ENCODE measurements around the gene ADM.
"Not testable (repeated sequence)": the region's sequence is repeated elsewhere in the genome, so short reads cannot be mapped to it uniquely, and the experiment has no call there.

The ADM gene, protein sequence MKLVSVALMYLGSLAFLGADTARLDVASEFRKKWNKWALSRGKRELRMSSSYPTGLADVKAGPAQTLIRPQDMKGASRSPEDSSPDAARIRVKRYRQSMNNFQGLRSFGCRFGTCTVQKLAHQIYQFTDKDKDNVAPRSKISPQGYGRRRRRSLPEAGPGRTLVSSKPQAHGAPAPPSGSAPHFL
- 1.2 to 1.9 reads per million in 2 donors for total RNA-seq

DNA sequence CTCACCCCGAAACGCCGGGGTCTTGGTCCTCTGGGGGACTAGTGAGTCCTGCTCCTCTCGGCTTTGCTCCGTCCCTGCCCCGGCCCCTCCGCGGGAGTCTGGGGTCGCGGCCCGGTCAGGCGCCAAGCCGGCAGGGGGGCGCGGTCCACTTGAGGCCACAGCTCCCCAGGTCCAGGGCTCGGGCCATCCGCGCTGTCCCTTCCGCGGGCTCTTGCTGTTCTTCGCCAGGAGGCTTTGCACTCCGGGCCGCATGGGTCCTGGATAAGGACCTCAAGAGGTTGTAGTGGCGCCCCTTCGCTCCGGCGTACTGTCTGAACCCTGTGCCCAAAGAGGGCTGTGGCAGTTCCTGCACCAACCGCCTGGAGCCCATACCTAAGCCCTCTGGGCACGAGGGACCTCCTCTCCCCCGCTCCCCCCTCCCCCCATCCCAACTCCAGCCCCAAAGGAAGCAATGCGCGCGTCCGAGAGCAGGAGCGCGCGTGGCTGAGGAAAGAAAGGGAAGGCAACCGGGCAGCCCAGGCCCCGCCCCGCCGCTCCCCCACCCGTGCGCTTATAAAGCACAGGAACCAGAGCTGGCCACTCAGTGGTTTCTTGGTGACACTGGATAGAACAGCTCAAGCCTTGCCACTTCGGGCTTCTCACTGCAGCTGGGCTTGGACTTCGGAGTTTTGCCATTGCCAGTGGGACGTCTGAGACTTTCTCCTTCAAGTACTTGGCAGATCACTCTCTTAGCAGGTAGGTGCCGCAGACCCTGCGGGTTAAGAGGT lies at the start of gene ADM:
ADM (plus strand) TSS at position 579 of the 767 bp plus-strand sequence. CDS start 628 bp downstream, outside the sequence.
- peak in 2 of 5 experiments; percentile 29 to 41 for DNase-seq

DNA sequence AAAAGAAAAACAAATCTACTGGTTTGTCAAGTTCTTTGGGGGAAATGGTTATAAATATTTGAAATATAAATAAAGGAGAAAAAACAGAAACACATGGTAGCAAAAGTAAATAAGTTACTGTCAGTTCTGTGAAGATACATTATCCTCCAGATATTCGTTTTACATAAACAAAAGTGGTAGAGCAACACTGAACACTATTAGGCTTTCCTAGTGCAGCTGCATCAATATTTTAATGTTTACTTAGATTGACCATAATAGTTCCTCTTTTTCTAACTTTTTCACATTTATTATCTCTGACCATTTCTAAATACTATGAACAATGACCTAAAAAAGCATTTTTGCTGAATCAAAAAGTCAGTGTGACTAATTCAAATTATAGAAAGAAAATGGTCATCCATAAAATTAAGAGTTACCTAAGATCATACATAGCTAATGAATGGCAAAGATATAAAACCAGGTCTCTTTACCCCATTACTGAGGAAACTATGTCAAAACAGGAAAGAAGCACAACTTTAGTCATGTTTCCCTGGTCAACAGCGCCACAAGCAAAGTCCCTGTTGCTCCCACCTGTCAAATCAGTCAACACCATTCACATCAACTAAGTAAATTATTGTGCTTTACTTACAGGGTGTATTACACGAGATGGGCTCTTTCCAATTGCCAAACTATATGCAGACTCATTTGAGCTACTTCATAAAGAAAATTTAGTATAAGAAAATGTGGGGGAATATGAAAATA lies 49.3 kb upstream of the ADM start:
- DNase-seq: no peak

DNA sequence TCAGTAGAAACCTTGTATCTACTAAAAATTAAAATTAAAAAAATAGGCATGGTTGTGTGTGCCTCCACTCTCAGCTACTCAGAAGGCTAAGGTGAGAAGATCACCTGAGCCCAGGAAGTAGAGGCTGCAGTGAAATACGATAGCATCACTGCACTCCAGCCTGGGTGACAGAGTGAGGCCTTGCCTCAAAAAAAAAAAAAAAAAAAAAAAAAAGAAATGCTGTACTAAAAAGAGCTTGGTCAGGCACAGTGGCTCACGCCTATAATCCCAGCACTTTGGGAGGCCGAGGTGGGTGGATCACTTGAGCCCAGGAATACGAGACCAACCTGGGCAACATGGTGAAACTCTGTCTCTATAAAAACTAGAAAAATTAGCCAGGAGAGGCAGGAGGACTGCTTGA lies 47.4 kb upstream of the ADM start:
- no peak for DNase-seq

DNA sequence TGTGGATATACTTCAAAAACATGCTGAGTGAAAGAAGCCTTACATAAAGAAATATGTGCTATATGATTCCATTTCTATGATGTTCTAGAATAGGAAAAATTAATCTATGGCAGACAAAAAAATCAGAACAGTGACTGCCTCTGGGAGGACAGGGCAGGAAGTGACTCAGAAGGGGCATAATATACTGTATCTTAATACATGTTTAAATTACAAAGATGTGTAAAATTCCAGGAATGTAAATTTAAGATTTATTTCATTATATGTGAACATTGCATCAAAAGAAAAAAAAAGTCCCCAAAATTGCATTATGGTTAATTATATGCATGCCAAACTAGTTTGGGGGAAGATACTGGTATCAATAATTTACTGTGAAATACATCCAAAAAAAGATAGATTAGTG lies 43.1 kb upstream of the ADM start:
- no peak for DNase-seq

DNA sequence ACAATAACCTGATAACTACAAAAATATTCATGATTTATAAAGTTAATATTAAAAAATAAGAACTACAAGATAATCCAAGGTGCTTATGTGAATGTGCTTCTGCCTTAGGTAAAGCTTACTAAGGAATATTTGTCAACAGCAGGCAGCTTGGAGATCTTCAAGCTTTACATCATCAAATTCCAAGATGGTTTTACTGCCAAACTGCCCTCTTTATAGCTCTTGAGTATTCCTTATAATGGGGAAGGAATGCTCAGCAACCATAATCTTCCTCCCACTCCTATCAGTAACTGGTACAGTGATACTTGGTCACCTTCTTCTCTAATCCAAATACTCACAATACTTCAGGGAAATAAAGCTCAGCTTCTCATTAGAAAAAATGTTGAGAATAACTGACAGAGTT lies 40.9 kb upstream of the ADM start:
- no peak for DNase-seq

DNA sequence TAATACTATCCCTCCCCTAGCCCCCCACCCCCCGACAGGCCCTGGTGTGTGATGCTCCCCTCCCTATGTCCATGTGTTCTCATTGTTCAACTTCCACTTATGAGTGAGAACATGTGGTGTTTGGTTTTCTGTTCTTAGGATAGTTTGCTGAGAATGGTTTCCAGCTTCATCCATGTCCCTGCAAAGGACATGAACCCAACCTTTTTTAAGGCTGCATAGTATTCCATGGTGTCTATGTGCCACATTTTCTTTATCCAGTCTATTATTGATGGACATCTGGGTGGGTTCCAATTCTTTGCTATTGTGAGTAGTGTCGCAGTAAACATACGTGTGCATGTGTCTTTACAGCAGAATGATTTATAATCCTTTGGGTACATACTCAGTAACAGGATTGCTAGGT lies 40.2 kb upstream of the ADM start:
- not testable (repeated sequence) for DNase-seq

DNA sequence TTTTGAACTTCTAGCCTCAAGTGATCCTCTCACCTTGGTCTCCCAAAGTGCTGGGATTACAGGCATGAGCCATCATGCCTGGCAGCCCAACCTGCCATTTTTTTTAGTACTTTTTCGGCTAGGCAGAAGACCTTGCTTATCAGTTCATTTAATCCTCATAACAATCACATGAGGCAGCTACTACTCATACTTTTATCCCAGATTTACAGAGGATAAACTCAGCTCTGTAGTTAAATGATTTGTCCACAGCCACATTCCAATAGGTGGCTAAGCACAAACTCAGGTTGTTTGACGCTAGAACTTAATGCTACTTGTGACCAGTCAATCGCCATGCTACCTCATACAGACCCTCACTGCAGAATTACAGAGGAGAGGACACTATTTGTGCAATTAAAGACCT lies 38.9 kb upstream of the ADM start:
- no peak for DNase-seq

DNA sequence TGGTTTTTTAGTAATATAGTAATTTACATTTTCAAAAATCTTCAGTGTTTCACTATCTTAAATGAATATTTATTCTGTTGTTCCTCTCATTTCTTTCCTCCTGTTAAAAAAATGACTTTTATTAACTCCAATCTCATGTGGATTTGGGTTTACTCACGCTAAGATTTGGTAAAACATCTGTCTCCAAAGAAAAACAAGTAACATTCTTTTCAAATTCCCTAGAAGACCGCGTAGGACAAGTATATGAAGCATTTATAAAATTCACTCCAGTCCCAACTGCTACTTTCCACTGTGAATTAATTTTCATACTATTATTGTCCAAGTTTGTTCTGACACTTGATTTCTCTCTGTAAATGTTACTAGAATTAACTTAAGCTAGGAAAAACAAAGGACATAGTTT lies 37.1 kb upstream of the ADM start:
- DNase-seq: no peak

DNA sequence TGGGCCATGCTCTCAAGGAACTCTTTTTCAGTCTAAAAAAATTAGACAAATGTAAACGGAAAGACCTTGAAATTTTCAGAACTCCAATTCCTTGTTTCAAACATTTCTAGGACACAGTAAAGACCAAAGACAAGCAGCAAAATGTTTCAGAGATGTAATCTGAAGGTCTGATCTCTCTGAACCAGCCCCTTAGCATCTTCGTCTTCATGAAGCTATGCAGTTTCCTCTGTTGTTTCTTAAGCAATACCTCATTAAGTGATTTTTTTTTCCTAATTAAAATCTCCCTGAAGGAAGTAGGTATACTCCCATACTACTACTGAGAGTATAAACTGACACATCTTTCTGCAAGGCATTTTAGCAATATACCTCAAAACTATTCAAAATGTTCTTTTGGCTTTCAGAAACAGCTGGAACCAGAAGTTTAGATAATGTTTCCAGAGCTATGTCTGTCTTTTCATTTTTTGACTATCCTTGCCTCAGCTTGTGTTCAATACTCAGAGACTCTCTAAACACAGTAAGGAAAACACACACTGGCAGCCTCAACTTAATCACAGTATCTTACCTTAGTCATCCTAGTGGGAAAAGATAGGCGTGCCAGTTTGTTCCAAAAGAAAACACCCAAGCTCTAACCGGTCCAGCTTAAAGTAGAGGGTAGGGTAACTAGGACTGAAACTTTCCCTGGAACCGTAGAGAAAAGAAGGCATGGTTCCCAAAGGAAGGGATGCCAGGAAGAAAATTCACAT lies 36.0 kb upstream of the ADM start:
- DNase-seq: no peak

DNA sequence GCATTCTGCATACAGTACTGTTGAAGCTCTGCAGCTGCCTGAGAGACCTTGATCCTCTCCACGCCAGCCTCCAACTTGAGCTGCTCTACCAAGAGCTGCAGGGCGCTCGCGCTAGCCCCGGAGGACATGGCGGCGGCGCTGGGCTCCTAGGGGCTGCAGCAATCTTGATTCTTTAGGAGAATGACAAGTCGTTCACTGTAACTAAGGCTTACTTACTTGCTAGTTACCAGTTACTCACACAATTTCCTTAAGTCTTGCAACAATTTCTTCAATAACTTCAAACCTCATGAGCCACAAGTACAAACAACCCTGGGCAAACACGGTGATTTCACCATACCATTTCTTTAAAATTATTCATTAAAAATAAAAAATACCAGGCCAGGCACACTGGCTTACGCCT lies 32.7 kb upstream of the ADM start:
- no peak for DNase-seq

DNA sequence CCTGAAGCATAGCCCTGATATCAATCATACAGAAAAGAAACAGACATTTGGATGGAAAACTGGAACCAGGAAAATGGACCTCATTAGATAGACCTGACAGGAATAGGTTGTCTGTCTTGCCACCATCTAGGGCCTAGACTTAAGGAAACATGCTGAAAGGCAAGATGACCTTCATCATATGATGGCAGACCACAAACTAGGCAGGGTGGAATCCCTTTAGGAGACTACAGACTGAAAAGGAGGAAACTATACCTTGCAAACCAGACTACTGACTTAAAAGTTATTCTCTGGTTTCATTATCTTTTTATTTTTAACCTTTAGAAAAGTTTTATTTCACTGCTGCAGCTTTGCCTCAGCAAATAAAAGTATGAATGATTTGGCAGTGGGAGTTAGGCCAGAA lies 31.1 kb upstream of the ADM start:
- no peak for DNase-seq

DNA sequence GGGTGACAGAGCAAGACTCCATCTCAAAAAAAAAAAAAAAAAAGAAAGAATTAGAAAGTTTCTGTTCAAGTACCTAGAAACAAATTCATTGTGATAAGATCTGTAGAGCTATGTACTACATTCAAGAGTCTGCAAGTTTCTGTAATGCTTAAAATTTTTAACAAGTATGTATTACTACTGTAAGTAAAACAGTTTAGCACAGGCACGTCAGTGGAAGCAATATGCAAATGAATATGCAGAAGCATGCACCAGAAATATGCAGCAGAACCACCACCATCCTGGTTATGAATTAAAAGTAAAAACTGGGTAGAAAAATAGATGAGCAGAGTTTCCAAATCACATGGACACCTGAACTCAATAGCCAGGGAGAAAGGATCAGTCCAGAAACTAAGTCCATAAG lies 30.1 kb upstream of the ADM start:
- DNase-seq: no peak

DNA sequence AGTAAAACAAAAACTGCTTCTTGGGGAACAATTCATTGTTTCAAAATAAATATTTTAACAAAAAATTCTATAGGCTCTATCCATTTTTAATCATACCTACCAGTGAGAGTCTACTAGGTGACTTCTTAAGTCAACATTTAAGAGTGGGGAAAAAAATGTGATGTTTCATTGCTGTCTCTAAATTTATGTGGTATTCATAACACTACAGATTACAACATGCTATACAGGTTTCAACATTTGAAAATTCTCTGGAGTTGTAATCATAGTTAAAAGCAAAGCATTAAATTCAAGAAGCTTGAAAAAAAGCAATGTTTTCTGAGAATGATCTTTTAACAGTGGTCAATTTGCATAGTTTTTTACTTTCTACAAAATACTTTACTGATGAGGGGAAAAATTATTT lies 29.2 kb upstream of the ADM start:
- no peak for DNase-seq

DNA sequence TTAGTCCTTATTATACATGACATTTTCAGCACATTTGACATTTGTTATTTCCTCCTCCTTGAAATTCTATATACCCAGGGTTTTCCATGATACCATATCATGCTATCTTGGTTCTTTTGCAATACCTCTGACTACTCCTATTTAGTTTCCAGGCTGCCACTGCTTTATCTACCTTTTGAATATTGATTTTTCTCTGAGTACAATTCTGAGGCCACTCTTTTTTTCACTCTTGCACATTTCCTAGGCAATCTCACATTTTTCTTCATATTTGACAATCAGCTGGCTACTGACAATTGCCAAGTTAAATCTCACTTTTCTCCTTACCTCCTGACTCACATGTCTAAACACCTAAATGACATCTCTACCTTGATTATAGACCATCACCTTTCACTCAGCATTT lies 22.8 kb upstream of the ADM start:
- no peak for DNase-seq

DNA sequence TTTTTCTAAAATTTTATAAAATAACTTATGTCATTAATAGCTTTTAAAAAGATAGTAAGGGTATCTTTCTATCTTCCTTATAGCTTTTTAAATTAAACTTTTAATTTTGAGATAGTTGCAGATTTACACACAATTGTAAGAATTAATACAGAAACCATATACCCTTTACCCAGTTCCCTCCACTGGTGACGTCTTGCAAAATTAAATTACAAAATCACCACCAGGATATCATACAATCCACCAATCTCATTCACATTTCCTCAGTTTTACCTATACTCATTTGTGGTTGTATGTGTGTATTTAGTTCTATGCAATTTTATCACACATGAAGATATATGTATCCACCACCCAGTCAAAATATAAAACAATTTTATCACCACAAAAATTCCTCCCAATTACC lies 20.9 kb upstream of the ADM start:
- no peak for DNase-seq

DNA sequence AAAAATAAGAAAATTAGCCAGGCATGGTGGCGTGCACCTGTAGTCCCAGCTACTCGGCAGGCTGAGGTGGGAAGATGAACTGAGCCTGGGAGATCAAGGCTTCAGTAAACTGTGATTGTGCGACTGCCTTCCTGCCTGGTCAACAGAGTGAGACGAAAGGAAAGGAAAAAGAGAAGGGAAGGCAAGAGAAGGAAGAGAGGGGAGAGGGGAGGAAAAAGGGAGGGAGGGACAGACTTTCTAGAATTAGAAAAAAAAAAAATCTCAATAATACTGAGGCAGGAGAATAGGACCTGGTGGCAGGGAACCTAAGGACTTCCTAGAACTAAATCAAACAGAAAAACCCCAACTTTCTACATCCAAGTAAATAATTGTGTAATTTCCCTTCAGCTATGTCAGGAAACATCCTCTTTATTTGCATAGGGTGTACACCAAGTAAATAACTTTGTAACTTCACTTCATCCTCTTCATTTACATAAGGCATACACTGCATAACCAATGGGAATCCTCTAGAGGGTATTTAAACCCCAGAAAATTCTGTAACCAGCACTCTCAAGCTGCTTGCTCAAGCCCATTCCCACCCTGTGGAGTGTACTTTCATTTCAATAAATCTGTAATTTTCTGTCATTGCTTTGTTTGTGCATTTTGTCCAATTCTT lies 19.6 kb upstream of the ADM start:
- DNase-seq: no peak

DNA sequence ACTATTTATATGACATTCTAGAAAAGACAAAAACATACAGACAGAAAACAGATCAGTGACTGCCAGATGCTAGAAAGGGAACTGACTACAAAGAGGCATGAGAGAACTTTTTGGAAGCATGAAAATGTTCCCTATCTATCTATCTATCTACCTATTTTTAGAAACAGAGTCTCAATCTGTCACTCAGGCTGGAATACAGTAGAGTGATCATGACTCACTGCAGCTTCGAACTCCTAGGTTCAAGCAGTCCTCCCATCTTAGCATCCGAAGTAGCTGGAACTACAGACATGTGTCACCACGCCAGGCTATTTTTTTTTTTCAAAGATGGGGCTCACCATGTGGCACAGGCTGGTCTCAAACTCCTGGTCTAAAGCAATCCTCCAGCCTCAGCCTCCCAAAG lies 17.7 kb upstream of the ADM start:
- no peak for DNase-seq

DNA sequence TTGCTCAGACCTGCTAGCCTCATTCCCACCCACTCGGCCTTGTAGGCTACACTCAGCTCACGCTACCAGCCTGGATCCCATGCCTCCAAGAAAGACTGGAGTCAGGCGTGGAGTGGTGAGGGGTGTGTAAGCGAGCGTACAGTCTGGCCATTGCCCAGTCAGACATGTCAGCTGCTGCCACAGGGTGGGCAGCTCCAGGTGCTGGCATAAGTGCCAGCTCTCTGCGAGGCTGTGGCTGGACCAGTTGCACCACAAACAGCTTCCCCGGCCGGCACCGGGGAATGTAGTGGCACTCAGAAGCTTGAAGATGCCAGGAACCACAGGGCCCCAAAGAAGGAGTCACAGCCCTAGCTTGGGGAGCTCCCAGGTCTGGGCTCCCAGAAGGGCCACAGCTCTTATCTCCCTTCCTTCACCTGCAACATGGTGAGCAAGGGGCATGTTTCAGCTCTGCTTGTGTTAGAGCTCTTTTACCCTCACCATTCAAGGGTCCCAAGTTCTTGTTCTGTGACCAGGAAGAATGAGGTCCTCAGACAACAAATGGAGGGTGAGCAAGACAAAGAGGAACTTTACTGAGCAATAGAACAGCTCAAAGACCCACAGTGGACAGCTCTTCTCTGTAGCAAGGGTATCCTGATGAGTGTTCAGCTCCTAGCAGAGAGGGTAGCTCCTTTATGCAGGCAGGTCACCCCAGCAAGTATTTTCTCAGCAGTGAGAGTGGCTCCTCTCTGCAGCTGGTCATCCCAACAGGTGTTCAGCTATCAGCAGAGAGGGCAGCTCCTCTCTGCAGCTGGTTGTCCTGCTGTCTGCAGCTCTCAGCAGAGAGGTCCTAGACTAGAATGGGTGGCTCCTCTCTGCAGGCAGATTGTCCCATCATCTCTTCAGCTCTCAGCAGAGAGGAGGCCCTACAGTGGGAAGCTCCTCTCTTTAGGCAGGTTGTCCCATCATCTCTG lies 16.8 kb upstream of the ADM start:
- no peak for DNase-seq

DNA sequence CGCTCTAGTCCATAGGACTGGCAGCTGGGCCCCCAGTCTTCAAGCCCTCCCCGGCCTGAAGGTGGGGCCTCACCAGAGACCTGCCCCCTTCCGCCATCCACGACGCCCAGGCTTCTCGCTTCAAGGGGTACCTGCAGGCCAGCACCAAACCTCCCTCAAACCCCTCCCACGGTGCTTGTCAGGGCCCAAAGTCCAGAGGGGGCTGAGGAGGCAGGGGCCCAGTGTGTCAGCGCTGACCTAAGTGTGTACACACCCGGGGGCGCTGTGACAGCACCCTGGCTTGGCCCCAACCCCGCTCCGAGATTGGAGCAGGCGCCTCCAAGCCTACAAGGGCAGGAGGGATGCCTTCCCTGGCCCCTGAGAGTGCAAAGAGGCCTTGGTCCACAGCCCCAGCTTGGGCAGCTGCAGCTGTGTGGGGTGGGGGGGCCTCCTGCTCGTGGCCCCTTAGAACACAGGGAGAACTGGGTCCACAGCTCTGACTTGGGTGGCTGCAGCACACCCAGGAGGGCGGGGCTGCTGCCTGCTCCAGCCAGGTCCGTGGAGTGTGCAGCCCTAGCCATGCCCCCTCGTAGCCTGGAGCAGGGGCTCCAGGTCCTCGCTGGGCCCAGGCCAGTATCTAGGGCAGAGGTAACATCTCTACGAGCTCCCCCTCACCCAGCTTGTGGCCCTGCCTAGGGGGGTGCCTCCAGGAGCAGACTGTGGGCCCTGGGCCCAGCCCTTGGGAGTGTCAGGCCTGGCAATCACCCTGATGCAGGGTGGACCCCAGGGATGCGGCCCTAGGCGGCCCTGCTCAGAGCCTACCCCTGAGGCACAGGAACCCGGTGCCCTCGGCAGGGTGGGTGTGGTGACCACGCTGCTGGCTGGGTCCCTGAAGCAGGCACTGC lies 15.8 kb upstream of the ADM start:
- no peak for DNase-seq

DNA sequence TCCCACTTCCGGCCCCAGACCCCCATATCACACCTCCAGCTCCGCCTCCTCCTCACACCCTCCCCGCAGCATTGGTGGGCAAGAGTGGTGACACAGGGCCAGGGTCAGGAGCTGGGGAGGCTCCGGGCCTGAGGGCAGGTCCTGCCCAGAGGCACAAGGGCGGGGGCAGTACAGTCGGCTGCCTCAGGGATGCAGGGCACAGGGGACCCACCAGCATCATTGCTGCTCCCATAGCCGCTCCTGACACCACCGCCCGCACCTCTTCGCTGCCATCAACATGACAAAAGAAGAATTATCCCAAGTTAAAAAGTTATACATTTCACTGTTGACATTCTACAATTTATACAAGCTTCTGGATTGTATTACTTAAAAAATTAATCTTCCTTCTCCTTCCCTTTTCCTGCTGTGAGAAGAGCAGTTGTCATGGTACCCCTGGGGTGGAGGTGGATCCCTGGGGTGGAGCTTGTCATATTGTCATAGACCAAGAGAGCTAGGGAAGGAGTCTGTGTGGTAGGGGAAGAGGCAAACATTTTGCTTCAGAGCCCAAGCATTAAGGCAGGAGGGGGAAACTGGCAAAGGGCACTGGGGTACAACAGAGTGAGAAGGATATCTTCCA lies 15.0 kb upstream of the ADM start:
- DNase-seq: no peak

Data from T-helper 2 cell (primary cell).